GM15510 (cell line): ENCODE data around the gene SLC35F1.

Experiments used
- POLR2A ChIP-seq: IDR thresholded peaks from 3 replicates; pipeline ENCODE4 v1.6.1; 2011; ENCODE audit warnings: borderline replicate concordance; ENCODE audit not compliant: insufficient read length; ENCODE audit errors: extremely low read depth

SLC35F1 gene

GRCh38 chr6:118179048-118179447 lies 272.0 kb downstream of the SLC35F1 start:
- no peak for TF ChIP-seq POLR2A

GRCh38 chr6:118186672-118187567 lies 279.9 kb downstream of the SLC35F1 start:
- TF ChIP-seq POLR2A = no peak

GRCh38 chr6:118187568-118188164 lies 280.6 kb downstream of the SLC35F1 start:
- no peak for TF ChIP-seq POLR2A

GRCh38 chr6:118188561-118188960 lies 281.5 kb downstream of the SLC35F1 start:
- no peak for TF ChIP-seq POLR2A

- TF ChIP-seq POLR2A = no peak
These were observed 290.5 kb downstream of the SLC35F1 start for GRCh38 chr6:118197539-118197938.

GRCh38 chr6:118198746-118199145 lies 291.7 kb downstream of the SLC35F1 start:
- TF ChIP-seq POLR2A = no peak

GRCh38 chr6:118200160-118200559 lies 293.1 kb downstream of the SLC35F1 start:
- TF ChIP-seq POLR2A = no peak

GRCh38 chr6:118202517-118202916 lies 295.5 kb downstream of the SLC35F1 start:
- TF ChIP-seq POLR2A = no peak

GRCh38 chr6:118203545-118203944 lies 296.5 kb downstream of the SLC35F1 start:
- no peak for TF ChIP-seq POLR2A

- no peak for TF ChIP-seq POLR2A
These were observed 299.2 kb downstream of the SLC35F1 start for GRCh38 chr6:118206221-118206620.

- TF ChIP-seq POLR2A = no peak
These were observed 300.9 kb downstream of the SLC35F1 start for GRCh38 chr6:118207947-118208346.

- no peak for TF ChIP-seq POLR2A
These were observed 305.5 kb downstream of the SLC35F1 start for GRCh38 chr6:118212451-118213173.

GRCh38 chr6:118215269-118215668 lies 308.2 kb downstream of the SLC35F1 start:
- no peak for TF ChIP-seq POLR2A

GRCh38 chr6:118216751-118217150 lies 309.7 kb downstream of the SLC35F1 start:
- no peak for TF ChIP-seq POLR2A

- no peak for TF ChIP-seq POLR2A
These were observed 311.1 kb downstream of the SLC35F1 start for GRCh38 chr6:118218156-118218555.
